ENCODE data around the gene CGB5. TPM values are rescaled to one million over a fixed set of nuclear protein-coding genes. Genes with fewer than 3 reads are reported as not detected.

Gene CGB5
- total RNA-seq, 4 donors from 2014 or later: not detected

- peak overlapping the region; percentile 81 to 87 for H3K27ac ChIP-seq
- peaks cover 0 to 19% of the 10 kb centered on the region in 2 donors for H3K4me1 ChIP-seq
- no peaks in the 10 kb centered on the region for H3K27me3 ChIP-seq
- H3K36me3 ChIP-seq: no peaks in the 10 kb centered on the region
- peak overlapping the region; percentile 93 to 94 for H3K4me3 ChIP-seq
- intact Hi-C loops (cut with DNase I; ENCODE audit: low total_unique reads): no loop called here
- H3K9me3 ChIP-seq: no peaks in the 10 kb centered on the region
- DNase-seq: no peak
- TF ChIP-seq POLR2A (IDR thresholded peaks at IDR 0.05) (no peak), CTCF (IDR thresholded peaks at IDR 0.05) (no peak)
These were observed 42.6 kb downstream of the CGB5 start for GRCh38 chr19:49086296-49086695.

GRCh38 chr19:49091391-49092038 is 47.9 kb downstream of the CGB5 start:
- TF ChIP-seq CTCF (IDR thresholded peaks at IDR 0.05) (no peak), POLR2A (IDR thresholded peaks at IDR 0.05) (no peak)
- H3K9me3 ChIP-seq: no peaks in the 10 kb centered on the region
- no peak overlapping the region for H3K4me3 ChIP-seq
- peaks cover 0 to 15% of the 10 kb centered on the region in 2 donors for H3K4me1 ChIP-seq
- intact Hi-C loops (cut with DNase I; ENCODE audit: low total_unique reads): loop anchor here (10.0 kb wide), 1 partner anchor 53 kb away; no protein-coding TSS in a partner anchor
- no peak overlapping the region for H3K27ac ChIP-seq
- DNase-seq: no peak
- H3K36me3 ChIP-seq: no peaks in the 10 kb centered on the region
- no peaks in the 10 kb centered on the region for H3K27me3 ChIP-seq

- no peaks in the 10 kb centered on the region for H3K36me3 ChIP-seq
- no peak overlapping the region for H3K4me3 ChIP-seq
- intact Hi-C loops (cut with DNase I; ENCODE audit: low total_unique reads): loop anchor here (10.0 kb wide), 1 partner anchor 52 kb away; no protein-coding TSS in a partner anchor
- no peak for TF ChIP-seq POLR2A (IDR thresholded peaks at IDR 0.05)
- TF ChIP-seq CTCF (IDR thresholded peaks at IDR 0.05): no peak
- no peak for DNase-seq
- H3K4me1 ChIP-seq: peaks cover 0 to 7% of the 10 kb centered on the region in 2 donors
- H3K27ac ChIP-seq: no peak overlapping the region
- no peaks in the 10 kb centered on the region for H3K9me3 ChIP-seq
- no peaks in the 10 kb centered on the region for H3K27me3 ChIP-seq
These were observed 49.0 kb downstream of the CGB5 start for GRCh38 chr19:49092686-49093085.

Small RNAs within 50 kb of the gene (microRNA-seq; reads per million reads assigned to microRNA genes)
- gene MIR6798 (ENCODE audit: borderline microRNAs expressed, borderline replicate concordance): not detected

Small RNAs within 50 kb of the gene (small RNA-seq; reads per million reads assigned to genes)
- gene MIR6798 (not detected), gene RN7SL708P (not detected)

Other genes starting within 250 kb of the CGB5 start
- 10 to 100 TPM in 3 of 4 donors, 1 to 10 TPM in 1; 9.2 to 54.3 (median 24.6) TPM for gene BCAT2, start 232.8 kb upstream of the CGB5 start, total RNA-seq
- 10 to 100 TPM in 1 of 4 donors, 1 to 10 TPM in 3; 5.6 to 31.9 (median 8.7) TPM for gene HSD17B14, start 207.4 kb upstream of the CGB5 start, total RNA-seq
- gene PLEKHA4, start 175.2 kb upstream of the CGB5 start, total RNA-seq: 10 to 100 TPM in 2 of 4 donors, 1 to 10 TPM in 2; 1.3 to 60.4 (median 10.4) TPM
- gene PPP1R15A, start 171.4 kb upstream of the CGB5 start, total RNA-seq: 10 to 100 TPM; 28.6 to 53.0 (median 30.9) TPM
- gene TULP2, start 145.1 kb upstream of the CGB5 start, total RNA-seq: under 1 TPM in 2 of 4 donors, not detected in 2; 0.14 to 0.70 TPM
- gene NUCB1, start 143.5 kb upstream of the CGB5 start, total RNA-seq: 100 to 1,000 TPM in 3 of 4 donors, 10 to 100 TPM in 1; 98.5 to 211 (median 173) TPM
- under 1 TPM in 2 of 4 donors, not detected in 2; 0.41 to 0.95 TPM for gene DHDH, start 110.1 kb upstream of the CGB5 start, total RNA-seq
- 10 to 100 TPM; 16.5 to 84.5 (median 39.5) TPM for gene BAX, start 89.0 kb upstream of the CGB5 start, total RNA-seq
- 1,000 to 10,000 TPM in 3 of 4 donors, 100 to 1,000 TPM in 1; 472 to 2,968 (median 1,570) TPM for gene FTL, start 78.5 kb upstream of the CGB5 start, total RNA-seq
- gene GYS1, start 50.5 kb upstream of the CGB5 start, total RNA-seq: 10 to 100 TPM in 3 of 4 donors, 1 to 10 TPM in 1; 4.9 to 39.8 (median 16.6) TPM
- 100 to 1,000 TPM in 1 of 4 donors, 10 to 100 TPM in 3; 51.9 to 109 (median 77.7) TPM for gene RUVBL2, start 50.0 kb upstream of the CGB5 start, total RNA-seq
- gene LHB, start 26.8 kb upstream of the CGB5 start, total RNA-seq: not detected
- not detected for gene CGB3, start 19.5 kb upstream of the CGB5 start, total RNA-seq
- not detected for gene CGB2, start 12.0 kb upstream of the CGB5 start, total RNA-seq
- not detected for gene CGB1, start 7.0 kb upstream of the CGB5 start, total RNA-seq
- gene CGB8, start 5.3 kb downstream of the CGB5 start, total RNA-seq: not detected
- not detected for gene CGB7, start 13.9 kb downstream of the CGB5 start, total RNA-seq
- gene NTF4, start 21.0 kb downstream of the CGB5 start, total RNA-seq: 1 to 10 TPM in 1 of 4 donors, under 1 TPM in 1, not detected in 2; 0.64 to 2.2 TPM
- gene KCNA7, start 28.9 kb downstream of the CGB5 start, total RNA-seq: not detected
- gene SNRNP70, start 41.6 kb downstream of the CGB5 start, total RNA-seq: 100 to 1,000 TPM; 196 to 462 (median 289) TPM
- gene LIN7B, start 70.5 kb downstream of the CGB5 start, total RNA-seq: 10 to 100 TPM in 1 of 4 donors, 1 to 10 TPM in 2, not detected in 1; 5.1 to 15.2 (median 5.7) TPM
- gene C19orf73, start 75.3 kb downstream of the CGB5 start, total RNA-seq: not detected
- 1 to 10 TPM in 2 of 4 donors, under 1 TPM in 1, not detected in 1; 0.51 to 8.3 (median 7.4) TPM for gene PPFIA3, start 75.7 kb downstream of the CGB5 start, total RNA-seq
- gene HRC, start 111.5 kb downstream of the CGB5 start, total RNA-seq: 10 to 100 TPM in 1 of 4 donors, 1 to 10 TPM in 2, under 1 TPM in 1; 0.51 to 13.5 (median 6.6) TPM
- gene TRPM4, start 113.9 kb downstream of the CGB5 start, total RNA-seq: 10 to 100 TPM in 3 of 4 donors, 1 to 10 TPM in 1; 9.7 to 28.7 (median 15.4) TPM

Data from uterus (tissue), 4 donors.